AG04449 (cell line): ENCODE results near the gene EPHA8.

Experiments used
- CTCF ChIA-PET: fragments of 350-600 bp; formaldehyde crosslinking; extraction: SDS; loops from one replicate; lab custom pipeline; 2021; ENCODE audit warnings: antibody characterized with exemption; lab: Yijun Ruan, JAX
- POLR2A ChIA-PET: fragments of 400-600, 350-600 bp; formaldehyde crosslinking; extraction: SDS; loops from one replicate; lab custom pipeline; 2020; ENCODE audit warnings: antibody characterized with exemption, inconsistent platforms; lab: Yijun Ruan, JAX
- DNase-seq: peaks from one replicate; pipeline ENCODE4 v3.0.0-alpha.2; 2010; ENCODE audit warnings: low read depth, low spot score
- H3K4me3 ChIP-seq: 2 replicates; pipeline ENCODE4 v1.5.1; 2011; ENCODE audit warnings: low read depth, mild to moderate bottlenecking, control low read depth, low read length
- TF ChIP-seq, protein P1 (sequence below): IDR thresholded peaks from one replicate; pipeline ENCODE4 v1.5.1; 2011; ENCODE audit warnings: mild to moderate bottlenecking, moderate library complexity, low read length, control low read depth, inconsistent platforms; ENCODE audit not compliant: insufficient read depth; ENCODE audit errors: missing control alignments

EPHA8 gene

DNA sequence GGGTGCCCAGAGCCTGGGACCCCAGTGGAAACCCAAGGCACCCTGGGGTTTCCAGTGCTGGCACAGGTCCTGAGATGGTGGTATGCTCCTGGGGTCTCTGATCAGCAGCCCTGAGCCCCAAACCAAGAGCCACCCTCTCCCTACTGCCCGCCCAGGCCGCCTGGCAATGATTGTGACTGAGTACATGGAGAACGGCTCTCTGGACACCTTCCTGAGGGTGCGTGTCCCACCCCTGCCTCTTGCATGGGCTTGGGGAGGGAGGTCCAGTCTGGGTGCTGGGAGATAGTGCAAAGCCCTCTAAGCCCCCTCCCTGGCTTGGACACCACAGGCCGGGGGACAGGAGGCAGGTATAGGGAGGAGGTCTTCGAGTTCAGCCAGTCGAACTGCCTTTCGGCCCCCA lies 34.7 kb downstream of the EPHA8 start:
- ChIA-PET CTCF (no interaction called here), POLR2A (no interaction called here)
- H3K4me3 ChIP-seq, result no peak overlapping the region
- TF ChIP-seq, protein P1, sequence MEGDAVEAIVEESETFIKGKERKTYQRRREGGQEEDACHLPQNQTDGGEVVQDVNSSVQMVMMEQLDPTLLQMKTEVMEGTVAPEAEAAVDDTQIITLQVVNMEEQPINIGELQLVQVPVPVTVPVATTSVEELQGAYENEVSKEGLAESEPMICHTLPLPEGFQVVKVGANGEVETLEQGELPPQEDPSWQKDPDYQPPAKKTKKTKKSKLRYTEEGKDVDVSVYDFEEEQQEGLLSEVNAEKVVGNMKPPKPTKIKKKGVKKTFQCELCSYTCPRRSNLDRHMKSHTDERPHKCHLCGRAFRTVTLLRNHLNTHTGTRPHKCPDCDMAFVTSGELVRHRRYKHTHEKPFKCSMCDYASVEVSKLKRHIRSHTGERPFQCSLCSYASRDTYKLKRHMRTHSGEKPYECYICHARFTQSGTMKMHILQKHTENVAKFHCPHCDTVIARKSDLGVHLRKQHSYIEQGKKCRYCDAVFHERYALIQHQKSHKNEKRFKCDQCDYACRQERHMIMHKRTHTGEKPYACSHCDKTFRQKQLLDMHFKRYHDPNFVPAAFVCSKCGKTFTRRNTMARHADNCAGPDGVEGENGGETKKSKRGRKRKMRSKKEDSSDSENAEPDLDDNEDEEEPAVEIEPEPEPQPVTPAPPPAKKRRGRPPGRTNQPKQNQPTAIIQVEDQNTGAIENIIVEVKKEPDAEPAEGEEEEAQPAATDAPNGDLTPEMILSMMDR, result no peak
- DNase-seq, result no peak

DNA sequence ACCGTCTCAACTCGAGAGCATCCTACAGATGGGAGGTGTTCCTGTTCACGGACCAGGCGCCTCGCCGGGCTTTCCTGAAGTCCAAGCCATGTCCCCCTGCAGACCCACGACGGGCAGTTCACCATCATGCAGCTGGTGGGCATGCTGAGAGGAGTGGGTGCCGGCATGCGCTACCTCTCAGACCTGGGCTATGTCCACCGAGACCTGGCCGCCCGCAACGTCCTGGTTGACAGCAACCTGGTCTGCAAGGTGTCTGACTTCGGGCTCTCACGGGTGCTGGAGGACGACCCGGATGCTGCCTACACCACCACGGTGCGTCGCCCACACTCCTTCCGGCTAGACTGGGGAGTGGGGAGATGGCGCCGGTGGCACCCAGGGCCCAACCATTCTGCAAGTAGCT lies 35.4 kb downstream of the EPHA8 start:
- H3K4me3 ChIP-seq, result no peak overlapping the region
- ChIA-PET CTCF (no interaction called here), POLR2A (no interaction called here)
- no peak for DNase-seq
- TF ChIP-seq, protein P1, result no peak

DNA sequence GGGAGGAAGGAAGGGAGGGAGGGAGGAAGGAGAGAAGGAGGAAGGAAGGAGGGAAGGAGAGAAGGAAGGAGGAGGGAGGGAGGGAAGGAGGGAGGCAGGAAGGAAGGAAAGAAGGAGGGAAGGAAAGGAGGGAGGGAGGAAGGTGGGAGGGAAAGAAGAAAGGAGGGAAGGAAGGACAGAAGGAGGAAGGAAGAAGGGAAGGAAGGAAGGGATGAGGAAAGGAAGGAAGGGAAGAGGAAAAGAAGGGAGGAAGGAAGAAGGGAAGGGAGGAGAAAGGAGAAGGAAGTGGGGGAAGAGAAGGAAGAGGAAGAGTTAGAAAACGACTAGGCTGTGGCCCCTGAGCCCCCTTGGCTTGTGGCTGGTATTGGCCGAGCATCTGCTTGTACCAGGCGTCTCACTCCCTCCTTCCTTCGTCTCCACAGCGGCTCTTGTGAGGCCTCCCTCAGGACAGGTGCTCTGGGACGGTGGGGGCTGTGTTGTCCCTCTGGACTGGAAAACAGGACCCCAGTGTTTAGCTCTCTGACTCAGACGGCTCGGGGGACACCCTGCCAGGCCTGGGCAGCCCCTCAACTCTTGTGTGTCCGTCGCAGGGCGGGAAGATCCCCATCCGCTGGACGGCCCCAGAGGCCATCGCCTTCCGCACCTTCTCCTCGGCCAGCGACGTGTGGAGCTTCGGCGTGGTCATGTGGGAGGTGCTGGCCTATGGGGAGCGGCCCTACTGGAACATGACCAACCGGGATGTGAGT lies 37.0 kb downstream of the EPHA8 start:
- CTCF ChIA-PET, result interaction anchor here (0.7 kb wide), 1 partner anchor 184 kb away, joined by 3 read pairs; no protein-coding TSS in a partner anchor
- no peak for DNase-seq
- POLR2A ChIA-PET, result no interaction called here
- TF ChIP-seq, protein P1, result no peak
- H3K4me3 ChIP-seq, result no peak overlapping the region

DNA sequence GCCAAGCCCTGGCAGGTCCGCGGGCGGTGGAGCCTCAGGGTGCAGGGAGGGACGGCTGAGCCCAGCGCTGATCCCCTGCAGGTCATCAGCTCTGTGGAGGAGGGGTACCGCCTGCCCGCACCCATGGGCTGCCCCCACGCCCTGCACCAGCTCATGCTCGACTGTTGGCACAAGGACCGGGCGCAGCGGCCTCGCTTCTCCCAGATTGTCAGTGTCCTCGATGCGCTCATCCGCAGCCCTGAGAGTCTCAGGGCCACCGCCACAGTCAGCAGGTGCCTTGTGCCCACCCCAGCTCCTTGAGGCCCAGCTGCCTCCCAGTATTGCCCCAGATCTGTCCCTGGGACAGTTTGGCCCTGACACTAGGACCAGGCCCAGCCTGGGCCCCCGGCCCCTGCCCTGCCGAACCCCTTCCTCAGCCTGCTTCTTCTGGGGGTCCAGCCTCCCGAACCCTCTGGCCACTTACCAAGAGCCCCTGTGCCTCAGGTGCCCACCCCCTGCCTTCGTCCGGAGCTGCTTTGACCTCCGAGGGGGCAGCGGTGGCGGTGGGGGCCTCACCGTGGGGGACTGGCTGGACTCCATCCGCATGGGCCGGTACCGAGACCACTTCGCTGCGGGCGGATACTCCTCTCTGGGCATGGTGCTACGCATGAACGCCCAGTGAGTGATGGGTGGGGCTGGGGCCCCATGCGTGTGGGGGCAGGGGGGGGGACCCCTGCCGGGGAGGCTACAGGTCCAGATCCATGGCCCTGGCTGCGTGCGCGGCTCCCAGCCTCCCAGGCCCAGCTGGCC lies 37.7 kb downstream of the EPHA8 start:
- no peak for DNase-seq
- no peak overlapping the region for H3K4me3 ChIP-seq
- TF ChIP-seq, protein P1, result no peak
- CTCF ChIA-PET, result interaction anchor here (0.7 kb wide), 1 partner anchor 185 kb away, joined by 3 read pairs; no protein-coding TSS in a partner anchor
- POLR2A ChIA-PET, result no interaction called here

DNA sequence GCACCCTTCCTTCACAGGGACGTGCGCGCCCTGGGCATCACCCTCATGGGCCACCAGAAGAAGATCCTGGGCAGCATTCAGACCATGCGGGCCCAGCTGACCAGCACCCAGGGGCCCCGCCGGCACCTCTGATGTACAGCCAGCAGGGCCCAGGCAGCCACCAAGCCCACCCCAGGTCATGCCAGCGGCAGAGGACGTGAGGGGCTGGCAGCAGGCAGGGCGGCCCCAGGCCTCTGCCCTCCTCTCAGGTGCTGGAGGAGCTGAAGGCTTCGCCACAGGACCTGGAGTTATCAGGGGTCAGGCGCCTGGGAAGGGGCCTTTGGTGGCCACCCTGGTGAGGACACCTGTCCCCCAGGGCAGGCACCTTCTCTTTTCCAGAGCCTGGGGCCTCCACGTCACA lies 38.3 kb downstream of the EPHA8 start:
- DNase-seq, result no peak
- H3K4me3 ChIP-seq, result no peak overlapping the region
- TF ChIP-seq, protein P1, result no peak
- CTCF ChIA-PET, result no interaction called here
- POLR2A ChIA-PET, result no interaction called here

DNA sequence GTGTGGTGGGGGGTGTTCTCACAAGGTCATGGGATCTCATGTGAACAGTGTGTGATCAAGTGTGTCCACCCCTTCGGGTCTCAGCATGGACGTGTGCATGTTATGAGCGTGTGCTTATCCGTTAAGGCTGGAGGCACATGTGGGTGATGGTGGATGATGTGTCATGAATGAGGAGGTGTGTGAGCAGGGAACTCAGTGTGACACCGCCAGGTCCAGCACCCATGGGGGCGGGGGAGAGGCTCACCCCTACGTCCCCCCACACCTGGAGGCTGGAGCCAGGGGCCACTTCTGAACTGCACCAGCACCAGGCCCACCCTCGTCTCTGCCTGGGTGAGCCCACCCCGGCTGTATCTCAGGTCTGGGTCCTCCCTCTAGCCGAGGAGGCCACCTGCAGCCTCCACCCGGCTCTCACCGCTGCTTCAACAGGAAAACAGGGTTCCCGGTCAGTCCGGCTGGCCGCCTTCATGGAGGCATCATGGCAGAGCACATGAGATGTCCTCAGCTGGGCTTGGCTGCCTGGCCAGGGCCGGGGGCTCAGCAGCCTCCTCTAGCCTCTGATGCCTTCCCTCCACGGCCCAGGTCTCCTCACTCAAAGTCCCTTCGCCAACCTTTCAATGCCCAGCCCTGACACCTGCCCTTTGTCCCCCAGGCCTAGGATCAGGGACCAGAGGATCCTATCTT lies 38.9 kb downstream of the EPHA8 start:
- no peak overlapping the region for H3K4me3 ChIP-seq
- ChIA-PET POLR2A (no interaction called here), CTCF (no interaction called here)
- no peak for DNase-seq
- TF ChIP-seq, protein P1, result no peak
